Measurements from ENCODE around the gene NCCRP1. TPM values are rescaled to one million over a fixed set of nuclear protein-coding genes. Genes with fewer than 3 reads are reported as not detected.

NCCRP1 gene
- total and polyA plus RNA-seq, 2 donors (not counting 3 experiments of a cell fraction or from before 2014, with no cell fraction given), result 0.06 TPM; not detected in 1

DNA sequence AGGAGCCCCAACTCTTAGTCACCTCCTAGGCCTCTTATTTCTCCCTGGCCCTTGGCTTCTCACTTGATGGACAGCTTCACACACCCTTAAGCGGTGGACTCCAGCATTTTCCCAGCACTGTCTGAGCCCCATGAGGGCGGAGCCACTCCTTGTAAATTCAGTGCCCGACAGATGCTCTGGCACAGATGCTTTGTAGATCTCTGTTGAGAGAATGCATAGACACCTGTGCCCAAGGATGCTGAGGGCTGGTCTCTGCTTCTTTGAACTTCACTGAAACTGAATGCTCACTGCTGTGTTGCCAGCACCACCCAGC is 4.0 kb downstream of the NCCRP1 start:
- H4K20me1 ChIP-seq (replicated peaks; ENCODE audit: control insufficient read depth, extremely low read depth, insufficient read depth, low read length), result no peaks in the 10 kb centered on the region
- H2AFZ ChIP-seq (ENCODE audit: low read depth, low read length), result no peak overlapping the region
- CTCF ChIA-PET, result no interaction called here
- no peak overlapping the region for H3K9ac ChIP-seq (replicated peaks; ENCODE audit: extremely low read depth, insufficient read depth, low read length)
- intact Hi-C loops (cut with micrococcal nuclease), result no loop called here
- DNase-seq (ENCODE audit: low read depth, low spot score) (no peak), FAIRE-seq (no peak)
- dilution Hi-C loops (cut with MboI; ENCODE audit: extremely low pct_ligation_motif_present, low sequenced_read_pairs), result no loop called here
- H3K4me3 ChIP-seq (replicated peaks in 1 of 3; ENCODE audit: insufficient read depth in 1 of 3, low read depth in 1 of 3, low read length in 3 of 3), result no peak overlapping the region
- H3K9me3 ChIP-seq (replicated peaks; ENCODE audit: control insufficient read depth, insufficient read depth, low read length), result no peaks in the 10 kb centered on the region
- BruUV-seq (replicated peaks), result no TSS peak
- H3K4me2 ChIP-seq (ENCODE audit: insufficient read depth, low read length), result no peak overlapping the region
- POLR2A ChIA-PET, result no interaction called here
- H3K27ac ChIP-seq (ENCODE audit: insufficient read depth, low read depth, low read length), result no peak overlapping the region
- no peaks in the 10 kb centered on the region for H3K9me1 ChIP-seq (replicated peaks; ENCODE audit: control insufficient read depth, extremely low read depth, insufficient read depth, low read length)
- H3K27me3 ChIP-seq (ENCODE audit: control insufficient read depth in 2 of 2, insufficient read depth in 2 of 2, low read length in 2 of 2), result peaks cover 36 to 45% of the 10 kb centered on the region in 2 experiments
- TF ChIP-seq GATA2 (IDR thresholded peaks at IDR 0.05; ENCODE audit: insufficient read depth, insufficient read length, low read depth, low read length) (no peak), POLR2A (IDR thresholded peaks at IDR 0.05; ENCODE audit: low read depth, low read length) (no peak)
- H3K79me2 ChIP-seq (ENCODE audit: control insufficient read depth, insufficient read depth, low read length), result no peaks in the 10 kb centered on the region
- no peaks in the 10 kb centered on the region for H3K36me3 ChIP-seq (ENCODE audit: control insufficient read depth in 2 of 2, extremely low read depth in 1 of 2, insufficient read depth in 2 of 2, low read length in 2 of 2)
- no peaks in the 10 kb centered on the region for H3K4me1 ChIP-seq (ENCODE audit: control insufficient read depth, extremely low read depth, insufficient read depth, low read length)

GRCh38 chr19:39202998-39203355 is 6.2 kb downstream of the NCCRP1 start:
- Histone ChIP-seq H3K4me3 (replicated peaks in 1 of 3; ENCODE audit: insufficient read depth in 1 of 3, low read depth in 1 of 3, low read length in 3 of 3) (no peak overlapping the region), H2AFZ (ENCODE audit: low read depth, low read length) (no peak overlapping the region), H3K36me3 (ENCODE audit: control insufficient read depth in 2 of 2, extremely low read depth in 1 of 2, insufficient read depth in 2 of 2, low read length in 2 of 2) (no peaks in the 10 kb centered on the region), H3K79me2 (ENCODE audit: control insufficient read depth, insufficient read depth, low read length) (no peaks in the 10 kb centered on the region), H3K9me3 (replicated peaks; ENCODE audit: control insufficient read depth, insufficient read depth, low read length) (no peaks in the 10 kb centered on the region), H3K4me2 (ENCODE audit: insufficient read depth, low read length) (no peak overlapping the region), H4K20me1 (replicated peaks; ENCODE audit: control insufficient read depth, extremely low read depth, insufficient read depth, low read length) (no peaks in the 10 kb centered on the region), H3K27ac (ENCODE audit: insufficient read depth, low read depth, low read length) (no peak overlapping the region), H3K9ac (replicated peaks; ENCODE audit: extremely low read depth, insufficient read depth, low read length) (no peak overlapping the region), H3K9me1 (replicated peaks; ENCODE audit: control insufficient read depth, extremely low read depth, insufficient read depth, low read length) (no peaks in the 10 kb centered on the region), H3K27me3 (ENCODE audit: control insufficient read depth in 2 of 2, insufficient read depth in 2 of 2, low read length in 2 of 2) (peaks cover 20 to 24% of the 10 kb centered on the region in 2 experiments), H3K4me1 (ENCODE audit: control insufficient read depth, extremely low read depth, insufficient read depth, low read length) (no peaks in the 10 kb centered on the region)
- FAIRE-seq, result no peak
- DNase-seq (ENCODE audit: low read depth, low spot score), result no peak
- intact Hi-C loops (cut with micrococcal nuclease), result no loop called here
- no TSS peak for BruUV-seq (replicated peaks)
- CTCF ChIA-PET, result interaction anchor here (0.6 to 1.0 kb wide), 2 partner anchors 9 to 16 kb away, joined by 3 read pairs; no protein-coding TSS in a partner anchor
- dilution Hi-C loops (cut with MboI; ENCODE audit: extremely low pct_ligation_motif_present, low sequenced_read_pairs), result no loop called here
- POLR2A ChIA-PET, result no interaction called here
- no peak for TF ChIP-seq POLR2AphosphoS5 (IDR thresholded peaks at IDR 0.05; ENCODE audit: insufficient read depth, low read depth, low read length)
